Loucy (cell line): ENCODE measurements around the gene NUP85.

ENCODE experiments used
- EZH2phosphoT487 ChIP-seq: fragments of 200-600 bp; IDR thresholded peaks from 2 replicates; pipeline ENCODE4 v1.6.1; 2018; ENCODE audit warnings: antibody characterized with exemption, mild to moderate bottlenecking, moderate library complexity, borderline replicate concordance
- TF ChIP-seq, protein P1 (sequence below): fragments of 200-600 bp; sonication (generic); conservative IDR thresholded peaks from 2 replicates; pipeline ENCODE4 v1.5.1; 2014; ENCODE audit warnings: mild to moderate bottlenecking, antibody characterized with exemption, low read length

DNA sequence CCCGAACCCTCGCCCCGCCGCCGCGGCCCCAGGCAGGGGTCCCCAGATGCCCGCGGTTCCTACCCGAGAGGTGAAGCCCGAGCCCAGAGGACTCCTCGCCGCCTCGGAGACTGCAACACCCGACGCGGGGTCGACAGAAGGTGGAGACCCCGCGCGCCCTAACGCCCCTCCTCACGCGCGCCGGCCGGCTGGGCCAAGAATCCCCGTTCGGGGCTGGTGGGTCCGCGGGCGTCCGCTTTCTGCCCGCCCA lies 23.2 kb upstream of the NUP85 start:
- TF ChIP-seq, protein P1, sequence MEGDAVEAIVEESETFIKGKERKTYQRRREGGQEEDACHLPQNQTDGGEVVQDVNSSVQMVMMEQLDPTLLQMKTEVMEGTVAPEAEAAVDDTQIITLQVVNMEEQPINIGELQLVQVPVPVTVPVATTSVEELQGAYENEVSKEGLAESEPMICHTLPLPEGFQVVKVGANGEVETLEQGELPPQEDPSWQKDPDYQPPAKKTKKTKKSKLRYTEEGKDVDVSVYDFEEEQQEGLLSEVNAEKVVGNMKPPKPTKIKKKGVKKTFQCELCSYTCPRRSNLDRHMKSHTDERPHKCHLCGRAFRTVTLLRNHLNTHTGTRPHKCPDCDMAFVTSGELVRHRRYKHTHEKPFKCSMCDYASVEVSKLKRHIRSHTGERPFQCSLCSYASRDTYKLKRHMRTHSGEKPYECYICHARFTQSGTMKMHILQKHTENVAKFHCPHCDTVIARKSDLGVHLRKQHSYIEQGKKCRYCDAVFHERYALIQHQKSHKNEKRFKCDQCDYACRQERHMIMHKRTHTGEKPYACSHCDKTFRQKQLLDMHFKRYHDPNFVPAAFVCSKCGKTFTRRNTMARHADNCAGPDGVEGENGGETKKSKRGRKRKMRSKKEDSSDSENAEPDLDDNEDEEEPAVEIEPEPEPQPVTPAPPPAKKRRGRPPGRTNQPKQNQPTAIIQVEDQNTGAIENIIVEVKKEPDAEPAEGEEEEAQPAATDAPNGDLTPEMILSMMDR = no peak
- no peak for TF ChIP-seq EZH2phosphoT487
